Islet of Langerhans (tissue), 1 donor: ENCODE measurements around the gene ZP4.
"Not testable (repeated sequence)": the region's sequence is repeated elsewhere in the genome, so short reads cannot be mapped to it uniquely, and the experiment has no call there.

ENCODE experiments used
- FAIRE-seq: peaks from one replicate; lab custom pipeline; 2011; peaks lifted over from hg19 to GRCh38; lab: Jason Lieb, UNC

ZP4 gene

DNA sequence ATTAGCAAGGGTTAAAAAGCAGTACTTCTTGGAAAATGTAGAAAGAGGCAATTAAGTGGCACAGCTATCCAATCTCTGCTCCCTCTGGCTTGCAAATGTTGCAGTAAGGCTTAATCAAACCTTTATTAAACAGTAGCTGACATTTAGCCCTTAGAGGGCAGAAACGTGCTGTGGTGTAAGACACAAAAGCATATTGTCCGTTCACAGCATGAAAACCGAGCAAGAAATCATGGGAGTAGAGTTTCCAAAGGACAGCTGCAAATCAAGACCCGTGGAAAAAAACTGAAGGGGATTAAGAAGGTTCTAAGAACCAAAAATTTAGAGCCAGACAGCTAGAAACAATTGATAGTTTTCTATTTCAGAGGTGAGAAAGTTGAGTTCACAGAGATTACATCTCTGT, 13.1 kb downstream of the ZP4 start:
- peak; percentile 96 for FAIRE-seq

DNA sequence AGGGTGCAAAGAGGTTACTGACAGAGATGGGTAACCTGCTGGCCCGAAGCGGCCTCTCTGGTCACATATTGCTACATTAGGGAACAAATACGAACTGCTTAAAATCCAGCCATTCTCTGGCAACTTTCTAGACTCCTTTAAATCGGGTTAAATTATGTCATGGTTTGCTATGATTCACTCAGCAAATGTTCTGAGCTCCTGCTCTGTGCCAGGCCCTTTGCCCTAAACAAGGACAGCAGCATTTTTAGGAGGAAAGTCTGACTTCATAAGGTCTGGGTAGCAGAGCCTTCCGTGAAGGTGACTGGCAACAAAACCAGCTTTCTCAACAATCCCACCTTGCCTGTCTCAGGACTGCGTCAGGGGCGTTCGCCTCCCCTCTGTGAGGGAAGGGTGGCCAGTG, 15.4 kb downstream of the ZP4 start:
- no peak for FAIRE-seq

DNA sequence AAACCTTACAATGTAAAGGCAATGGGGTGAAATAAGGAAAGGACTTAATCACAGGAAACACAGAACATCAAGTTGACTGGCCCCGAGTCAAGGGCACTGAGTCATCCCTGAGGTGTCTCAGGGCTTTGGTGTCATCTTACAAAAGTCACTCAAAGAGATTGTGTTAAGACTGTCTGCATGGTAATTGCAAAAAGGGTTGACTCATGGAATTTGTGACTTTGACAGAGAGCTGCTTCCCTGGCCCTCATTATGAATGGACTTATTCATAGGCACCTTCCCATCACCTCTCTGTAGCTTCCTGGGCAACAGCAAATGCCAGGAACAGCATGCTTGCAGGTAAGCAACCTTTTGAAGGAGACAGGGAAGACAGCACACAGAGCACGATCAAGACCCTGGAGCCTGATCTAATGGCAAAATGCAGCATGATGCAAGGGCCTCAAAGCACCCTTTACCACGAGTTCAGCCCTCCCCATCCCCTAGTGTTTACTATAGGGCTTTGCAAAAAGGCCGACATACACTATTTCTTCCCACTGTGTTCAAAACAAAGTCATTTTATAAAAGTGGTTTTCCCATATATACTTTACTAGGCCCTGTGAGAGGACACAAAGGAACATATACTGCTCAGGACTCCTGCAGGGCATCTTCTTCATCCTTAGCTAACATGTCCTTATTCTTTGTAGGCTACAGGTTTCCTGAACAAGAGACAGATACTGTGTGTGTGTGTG, 17.1 kb downstream of the ZP4 start:
- FAIRE-seq: no peak

DNA sequence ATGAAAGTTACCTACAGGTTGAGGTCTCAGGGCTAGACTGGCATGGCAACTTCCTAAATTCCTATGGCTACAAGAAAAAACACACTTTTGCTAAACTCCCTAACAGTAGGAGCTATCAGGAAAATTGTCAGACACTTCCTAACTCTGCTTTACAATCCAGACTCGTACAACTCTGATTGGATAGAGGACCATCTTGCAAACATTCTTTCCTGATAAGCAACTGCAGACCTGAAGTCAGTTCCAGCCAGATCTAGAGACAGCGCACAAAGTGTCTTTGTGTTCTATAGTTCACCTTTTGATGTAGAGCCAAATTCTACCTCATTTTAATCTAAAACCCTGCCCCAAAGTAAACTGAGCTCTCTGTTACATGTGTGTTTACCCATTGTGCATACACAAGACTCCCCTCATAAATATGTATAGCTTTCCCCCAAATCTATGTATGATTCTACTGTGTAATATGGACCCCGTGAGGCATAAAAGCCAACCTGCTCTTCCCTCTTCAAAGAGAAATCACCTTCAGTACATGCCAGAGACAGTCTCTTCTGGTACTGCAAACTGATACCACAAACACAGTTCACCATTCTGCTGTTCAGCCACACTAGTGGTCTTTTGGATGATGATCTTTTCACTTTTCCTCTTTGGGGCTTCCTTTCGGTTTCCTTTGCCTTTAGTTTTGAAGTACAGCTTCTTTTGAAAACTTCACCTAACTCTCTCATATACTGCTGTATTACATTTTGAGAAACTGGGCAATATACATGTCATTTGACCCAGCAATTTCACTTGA, 21.7 kb downstream of the ZP4 start:
- no peak for FAIRE-seq

DNA sequence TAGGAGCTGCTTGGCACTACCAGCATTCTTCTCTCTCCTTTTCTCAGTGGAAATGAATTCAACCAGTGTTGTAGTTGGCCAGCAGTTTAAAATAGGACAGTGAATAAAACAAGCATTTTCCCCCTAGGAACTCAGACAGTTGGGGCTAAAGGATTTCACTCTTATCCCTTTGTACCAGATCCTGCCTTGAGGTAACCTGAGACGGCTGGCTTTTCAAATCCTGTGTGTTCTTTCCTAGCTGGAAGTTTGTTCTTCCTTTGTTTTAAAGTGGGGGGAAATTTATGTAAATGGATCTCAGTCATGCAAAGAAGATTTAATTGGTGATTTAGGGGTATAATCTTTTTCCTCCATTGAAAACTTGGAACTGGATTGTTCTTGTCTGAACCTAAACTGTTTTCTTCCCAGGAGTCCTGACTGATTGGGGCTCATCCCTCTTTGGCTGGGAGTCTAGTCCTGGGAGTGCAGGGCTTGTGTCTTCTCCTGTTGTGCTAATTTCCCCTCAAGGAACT, 23.3 kb downstream of the ZP4 start:
- no peak for FAIRE-seq

DNA sequence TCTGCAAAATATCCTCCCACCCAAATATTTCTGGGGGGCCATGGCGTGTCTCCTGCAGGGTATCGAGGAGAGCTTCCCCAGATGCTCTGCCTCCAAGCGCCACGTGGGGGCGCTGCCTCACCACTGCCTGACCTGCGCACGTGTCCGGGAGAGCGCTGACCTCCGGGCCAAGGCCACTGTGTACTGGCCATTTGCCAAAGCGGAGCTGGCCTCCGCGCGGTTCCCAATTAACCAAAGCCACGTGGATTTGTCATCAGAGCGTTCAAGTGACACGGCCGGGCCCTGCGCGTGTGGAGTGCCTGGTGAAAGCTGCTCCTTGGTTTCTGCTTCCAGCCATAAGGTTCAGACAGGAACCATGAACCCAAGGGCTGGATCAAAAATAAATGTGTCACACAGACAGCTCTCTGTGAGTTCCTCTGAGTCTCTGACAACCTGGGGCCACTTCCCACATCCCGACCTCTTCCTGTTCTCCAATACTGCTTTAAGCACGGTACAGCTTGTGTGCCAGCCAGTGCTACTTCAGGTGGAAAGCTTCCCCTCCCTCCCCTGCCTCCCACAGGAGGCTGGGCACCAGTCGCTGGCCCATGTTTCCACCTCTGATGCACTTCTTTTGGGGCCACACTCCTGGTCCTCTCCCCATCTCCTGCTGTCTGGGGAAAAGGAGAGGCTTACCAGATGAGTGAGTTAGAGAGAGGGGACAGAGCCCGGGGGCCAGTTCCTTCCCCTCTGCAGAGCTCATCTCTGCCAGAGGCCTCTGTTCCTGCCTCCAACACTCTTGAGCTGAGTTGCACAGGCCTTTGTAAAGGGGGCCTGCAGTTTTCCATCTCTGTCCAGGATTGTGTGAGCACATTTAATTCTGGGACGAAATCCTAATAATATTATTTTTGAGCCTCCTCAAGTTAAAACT, 26.1 kb downstream of the ZP4 start:
- FAIRE-seq: peak; percentile 64

DNA sequence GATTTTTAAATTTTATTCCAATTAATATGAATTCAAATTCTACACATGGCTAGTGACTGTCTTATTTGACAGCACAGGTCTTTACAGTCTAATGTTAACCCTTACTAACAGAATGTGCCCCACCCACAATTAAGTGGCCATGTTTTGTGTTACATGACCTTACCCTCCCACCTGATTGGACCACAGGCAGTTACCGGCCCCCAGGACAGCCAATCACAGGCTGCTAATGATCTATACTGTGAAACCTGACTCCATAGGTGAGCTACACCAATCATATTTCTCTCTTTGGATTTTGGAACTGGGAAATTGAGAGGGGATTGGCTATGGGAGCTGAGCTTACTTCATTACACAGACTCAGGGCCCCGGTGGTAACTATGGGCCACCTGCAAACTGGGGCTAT, 27.5 kb downstream of the ZP4 start:
- FAIRE-seq: no peak

DNA sequence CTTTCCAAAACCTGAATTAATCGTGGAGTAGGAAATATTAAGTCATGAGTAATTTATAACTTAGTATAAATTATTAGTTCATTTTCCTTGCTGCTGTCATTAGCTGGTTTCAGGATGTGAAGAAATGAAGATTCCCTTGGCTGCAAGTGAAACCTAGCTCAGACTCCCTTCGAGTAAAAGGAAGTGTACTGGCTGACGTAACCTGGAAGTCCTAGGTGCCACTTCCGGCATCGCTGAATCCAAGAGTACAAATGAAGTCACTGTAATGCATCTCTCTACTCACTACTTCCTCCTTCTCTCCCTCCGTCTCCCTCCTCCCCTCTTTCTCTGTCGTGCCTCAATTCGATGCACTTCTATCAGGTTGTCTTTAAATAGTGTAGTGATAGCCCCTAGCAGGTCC, 28.8 kb downstream of the ZP4 start:
- FAIRE-seq: no peak

DNA sequence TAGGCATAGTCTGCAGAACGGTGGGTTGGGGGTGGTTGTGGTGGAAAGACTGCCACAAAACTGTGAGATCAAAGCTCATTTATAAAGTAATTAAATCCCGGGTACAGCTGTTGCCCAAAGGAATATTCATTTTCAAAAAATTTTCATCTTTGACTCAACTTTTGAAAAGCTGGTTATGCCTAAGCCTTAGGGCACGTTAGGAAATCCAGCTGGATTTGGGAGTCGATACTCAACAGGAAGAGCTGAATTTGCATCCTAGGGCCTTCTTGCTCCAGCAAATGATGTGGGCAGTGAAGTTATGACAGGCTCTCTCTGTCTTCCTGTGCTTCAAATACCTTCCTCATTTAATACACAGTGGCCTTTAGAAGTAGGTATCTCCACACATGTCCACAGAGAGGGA, 31.7 kb downstream of the ZP4 start:
- FAIRE-seq: no peak

DNA sequence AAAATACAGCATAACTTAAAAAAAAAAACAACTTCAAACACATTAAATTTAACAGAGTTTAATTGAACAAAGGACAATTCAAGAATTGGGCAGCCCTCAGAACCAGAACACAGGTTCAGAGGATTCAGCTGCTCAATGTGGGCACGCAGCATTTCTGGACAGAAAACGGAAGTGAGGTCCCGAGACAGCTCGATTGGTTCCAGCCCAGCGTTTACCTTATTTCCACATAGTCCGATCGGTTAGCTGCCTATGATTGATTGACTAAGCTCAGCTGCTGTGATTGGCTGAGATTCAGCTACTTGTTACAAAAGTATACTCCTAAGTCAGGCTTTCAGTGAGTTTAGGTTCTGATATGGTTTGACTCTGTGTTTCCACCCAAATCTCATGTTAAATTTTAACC, 33.3 kb downstream of the ZP4 start:
- no peak for FAIRE-seq

DNA sequence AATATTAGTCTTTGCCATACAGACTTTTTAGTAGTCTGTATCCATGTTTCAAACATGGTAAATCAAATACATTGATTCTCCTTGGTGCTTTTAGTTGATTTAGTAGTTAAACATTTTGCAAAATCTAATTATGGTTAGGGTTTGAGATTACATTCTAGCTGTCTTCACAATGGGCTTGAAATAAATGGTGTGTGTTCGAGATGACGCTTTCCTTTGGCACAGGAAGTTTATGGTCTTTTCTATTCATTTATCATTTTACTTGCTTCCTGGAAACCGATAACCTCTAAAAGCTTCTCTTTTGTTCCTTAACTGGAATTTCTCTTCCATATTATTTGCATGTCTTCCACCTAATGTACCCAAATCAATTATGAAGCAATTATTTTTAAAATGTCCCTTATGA, 38.4 kb downstream of the ZP4 start:
- FAIRE-seq: no peak

DNA sequence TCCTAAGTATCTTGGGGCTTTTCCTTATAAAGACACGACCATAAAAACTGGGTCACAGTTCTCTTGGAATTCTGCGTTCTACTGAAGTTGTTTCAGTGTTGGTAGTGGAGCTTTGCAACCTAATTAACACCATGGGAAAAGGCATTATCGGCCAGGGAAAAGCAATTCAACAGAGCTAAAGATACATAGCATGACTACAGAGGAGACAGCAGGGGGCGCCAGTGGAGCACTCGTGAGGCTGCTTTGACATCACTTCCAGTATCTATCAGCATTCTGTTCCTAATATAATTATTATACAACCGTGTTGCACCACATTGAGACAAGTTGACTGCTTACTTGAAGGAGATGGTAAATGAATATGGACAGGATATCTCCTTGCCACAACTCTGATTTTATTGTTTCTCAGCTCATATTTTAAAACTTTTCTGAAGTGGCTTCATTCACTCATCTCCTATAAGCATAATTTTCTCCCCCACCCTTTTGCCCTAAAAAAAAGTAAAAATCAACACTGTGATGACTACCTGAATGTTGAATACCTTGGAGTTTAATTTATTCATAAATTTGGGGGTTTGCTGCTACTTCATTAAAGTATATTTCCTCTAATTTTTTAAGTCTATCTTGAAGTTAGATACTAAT, 39.4 kb downstream of the ZP4 start:
- FAIRE-seq: peak; percentile 27

DNA sequence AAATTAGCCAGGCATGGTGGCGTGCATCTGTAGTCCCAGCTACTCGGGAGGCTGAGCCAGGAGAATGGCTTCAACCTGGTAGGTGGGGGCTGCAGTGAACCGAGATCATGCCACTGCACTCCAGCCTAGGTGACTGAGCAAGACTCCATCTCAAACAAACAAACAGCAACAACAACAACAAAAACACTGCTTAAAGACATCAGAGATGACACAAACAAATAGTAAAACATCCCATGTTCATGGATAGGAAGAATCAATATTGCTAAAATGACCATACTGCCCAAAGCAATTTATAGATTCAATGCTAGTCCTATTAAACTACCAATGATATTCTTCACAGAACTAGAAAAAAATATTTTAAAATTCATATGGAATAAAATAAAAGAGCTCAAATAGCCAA, 47.2 kb downstream of the ZP4 start:
- FAIRE-seq: not testable (repeated sequence)

DNA sequence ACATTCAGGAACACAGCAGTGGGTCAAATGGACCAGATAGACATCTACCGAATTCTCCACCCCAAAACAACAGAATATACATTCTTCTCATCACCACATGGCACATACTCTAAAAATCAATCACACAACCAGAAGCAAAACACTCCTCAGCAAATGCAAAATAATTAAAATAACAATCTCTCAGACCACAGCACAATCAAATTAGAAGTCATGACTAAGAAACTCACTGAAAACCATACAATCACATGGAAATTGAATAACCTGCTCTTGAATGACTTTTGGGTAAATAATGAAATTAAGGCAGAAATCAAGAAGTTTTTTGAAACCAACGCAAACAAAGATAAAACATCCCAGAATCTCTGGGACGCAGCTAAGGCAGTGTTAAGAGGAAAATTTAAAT, 49.2 kb downstream of the ZP4 start:
- no peak for FAIRE-seq

DNA sequence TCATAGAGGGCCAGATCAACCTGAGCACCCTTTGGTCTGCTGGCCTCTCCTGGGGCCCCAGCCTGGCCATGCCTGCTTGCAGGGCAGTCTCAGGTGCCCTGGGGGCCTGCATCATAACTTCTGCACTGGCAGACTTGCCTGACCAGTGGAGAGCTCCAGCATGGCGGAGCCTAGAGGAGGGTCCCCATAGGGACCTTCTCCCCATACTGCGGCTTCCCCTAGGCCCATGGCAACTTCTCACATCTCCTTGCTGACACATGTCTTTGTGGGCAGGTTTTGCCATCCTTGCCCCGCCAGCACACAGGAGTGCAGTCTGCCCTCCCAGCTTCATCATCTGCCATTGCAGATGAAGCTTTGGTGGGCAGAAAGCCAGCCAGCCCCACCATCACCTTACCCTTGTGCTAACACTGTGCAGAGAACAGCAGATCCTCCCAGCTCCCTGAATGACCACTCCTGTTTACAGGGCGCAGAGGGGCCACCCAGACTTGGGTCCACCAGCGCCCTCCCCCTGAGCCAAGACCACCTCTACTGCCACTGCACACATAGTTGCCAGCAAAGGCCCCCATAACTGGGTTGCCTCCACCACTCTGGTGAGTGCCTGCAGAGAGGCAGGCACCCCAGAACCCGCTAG, 51.7 kb downstream of the ZP4 start:
- FAIRE-seq: no peak

DNA sequence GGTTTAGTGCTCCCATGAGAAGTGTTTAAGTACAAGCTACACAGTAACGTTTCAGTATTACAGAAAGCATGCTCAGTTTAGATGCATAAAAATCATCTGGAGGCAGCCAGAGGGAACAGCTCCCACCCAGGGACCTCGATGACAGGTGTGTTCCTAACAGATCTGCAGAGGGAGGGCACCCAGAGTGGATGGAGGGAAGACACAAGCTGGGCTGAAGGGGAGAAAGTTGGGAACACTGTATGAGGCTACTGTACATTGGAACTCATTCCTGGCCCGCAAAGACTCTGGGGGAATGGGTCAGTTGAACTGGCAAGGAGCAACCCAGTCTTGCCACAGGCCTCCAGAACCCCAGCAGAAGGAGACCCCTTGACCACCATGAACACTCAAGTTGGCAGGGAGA, 52.4 kb downstream of the ZP4 start:
- no peak for FAIRE-seq

DNA sequence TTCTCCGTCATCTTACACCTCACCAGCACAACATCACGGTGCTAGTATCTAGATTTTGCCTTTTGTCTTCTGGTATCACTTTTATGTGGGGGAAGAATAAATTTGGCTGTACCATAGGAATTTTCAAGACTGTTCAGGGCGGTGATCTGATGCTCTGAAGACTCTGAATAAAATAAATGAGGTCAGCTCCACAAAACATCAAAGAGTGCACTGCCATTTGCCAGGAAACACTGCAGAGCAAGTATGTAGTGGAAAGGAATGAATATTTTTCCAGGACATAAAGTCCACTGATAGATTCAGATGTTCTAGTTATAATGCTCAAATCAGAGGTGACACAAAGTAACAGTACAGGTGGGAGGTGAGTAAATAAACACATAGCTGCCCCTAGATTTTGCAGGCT, 56.3 kb downstream of the ZP4 start:
- FAIRE-seq: no peak

DNA sequence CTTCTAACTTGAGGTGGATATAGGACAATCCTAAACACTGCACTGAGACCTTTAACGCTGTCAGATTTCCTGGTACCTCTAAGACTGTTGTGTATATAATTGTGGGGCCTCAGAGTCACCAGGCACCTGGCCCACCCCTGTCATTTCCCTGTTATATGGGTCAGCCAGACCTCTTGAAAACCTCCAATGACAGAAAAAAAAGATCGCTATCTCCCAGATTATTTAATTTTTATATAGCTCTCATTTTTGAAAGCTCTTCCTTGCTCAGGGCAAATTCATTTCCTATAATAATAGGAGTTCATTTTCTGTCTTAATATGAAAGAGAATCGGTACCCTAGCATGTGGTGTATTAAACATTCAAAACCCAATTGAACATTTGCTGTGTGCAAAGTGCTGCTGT, 56.7 kb downstream of the ZP4 start:
- FAIRE-seq: no peak

DNA sequence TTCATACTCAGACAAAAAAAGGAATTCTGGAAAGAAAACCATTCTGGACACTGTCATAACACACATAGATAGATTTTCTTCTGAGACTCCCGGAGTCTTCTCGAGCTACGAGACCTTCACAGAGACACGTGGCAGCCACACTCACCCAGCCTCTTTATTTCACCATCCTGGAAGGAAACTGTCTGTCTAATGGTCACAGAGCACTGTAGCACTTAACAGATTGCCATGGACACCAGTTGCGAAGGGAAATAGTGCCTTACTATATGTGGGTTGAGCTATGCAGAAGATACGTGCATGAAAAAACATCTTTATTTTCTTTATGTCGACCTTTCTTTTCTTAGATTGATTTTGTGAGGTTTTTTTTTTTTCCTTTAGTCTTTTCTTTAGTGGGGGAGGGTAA, 57.9 kb downstream of the ZP4 start:
- peak; percentile 27 for FAIRE-seq
